Measurements from ENCODE around the gene TIAM1.

Gene TIAM1

DNA sequence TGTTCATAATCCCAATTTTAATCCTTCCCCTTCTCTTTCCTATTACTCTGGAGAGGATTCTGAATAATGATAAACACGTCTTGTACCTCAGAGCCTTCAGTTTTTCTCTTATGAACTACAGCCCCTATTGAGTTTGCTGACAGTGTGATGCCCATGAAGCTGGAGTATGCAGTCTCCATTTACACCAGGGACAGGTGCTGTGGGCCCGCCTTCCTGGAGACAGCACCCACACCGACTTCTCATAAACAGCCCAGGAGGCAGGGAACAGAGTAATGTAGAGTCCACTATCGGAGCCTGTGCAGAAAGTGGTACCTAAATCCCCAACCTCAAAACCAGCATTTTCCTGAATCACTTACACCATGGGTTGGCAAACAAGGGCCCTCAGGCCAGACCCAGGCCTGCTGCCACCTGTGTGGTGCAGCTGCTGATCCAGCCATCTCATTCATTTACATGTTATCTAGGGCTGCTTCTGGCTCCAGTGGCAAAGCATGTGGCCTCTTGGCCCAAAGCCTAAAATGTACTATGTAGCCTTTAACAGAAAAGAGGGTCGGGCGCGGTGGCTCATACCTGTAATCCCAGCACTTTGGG, 210.7 kb downstream of the TIAM1 start:
- no peak overlapping the region for H3K27ac ChIP-seq

DNA sequence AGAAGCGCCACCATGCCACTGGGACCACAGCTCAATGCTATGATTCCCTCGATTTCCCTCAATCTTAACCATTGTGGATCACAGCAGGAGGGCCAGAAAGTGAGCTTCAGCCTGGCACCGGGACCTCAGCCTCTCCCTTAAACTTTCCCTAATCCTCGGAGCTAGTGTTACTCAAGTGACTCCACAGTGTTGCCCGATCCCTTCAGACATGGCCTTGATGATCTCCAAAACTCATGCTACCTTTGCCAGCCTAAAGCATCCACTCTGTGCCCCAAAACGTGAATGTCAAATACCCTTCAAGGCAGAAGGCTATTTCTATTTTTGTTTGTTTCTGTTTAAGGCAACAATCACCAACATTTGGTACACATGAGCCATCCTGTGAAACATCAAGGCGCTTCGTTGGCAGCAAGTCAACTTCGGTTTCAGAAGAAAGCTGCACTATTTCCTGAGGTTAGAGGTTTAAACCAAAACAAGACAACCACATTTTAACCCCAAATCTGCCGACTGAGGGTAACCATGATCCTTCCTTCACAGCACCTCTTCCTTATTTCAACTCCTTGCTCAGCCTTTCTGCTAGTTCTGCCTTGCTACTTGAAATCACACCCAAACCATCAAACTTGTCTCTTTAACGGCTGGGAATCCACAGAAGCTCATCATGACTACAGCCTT, 211.4 kb downstream of the TIAM1 start:
- TF ChIP-seq, protein P1, sequence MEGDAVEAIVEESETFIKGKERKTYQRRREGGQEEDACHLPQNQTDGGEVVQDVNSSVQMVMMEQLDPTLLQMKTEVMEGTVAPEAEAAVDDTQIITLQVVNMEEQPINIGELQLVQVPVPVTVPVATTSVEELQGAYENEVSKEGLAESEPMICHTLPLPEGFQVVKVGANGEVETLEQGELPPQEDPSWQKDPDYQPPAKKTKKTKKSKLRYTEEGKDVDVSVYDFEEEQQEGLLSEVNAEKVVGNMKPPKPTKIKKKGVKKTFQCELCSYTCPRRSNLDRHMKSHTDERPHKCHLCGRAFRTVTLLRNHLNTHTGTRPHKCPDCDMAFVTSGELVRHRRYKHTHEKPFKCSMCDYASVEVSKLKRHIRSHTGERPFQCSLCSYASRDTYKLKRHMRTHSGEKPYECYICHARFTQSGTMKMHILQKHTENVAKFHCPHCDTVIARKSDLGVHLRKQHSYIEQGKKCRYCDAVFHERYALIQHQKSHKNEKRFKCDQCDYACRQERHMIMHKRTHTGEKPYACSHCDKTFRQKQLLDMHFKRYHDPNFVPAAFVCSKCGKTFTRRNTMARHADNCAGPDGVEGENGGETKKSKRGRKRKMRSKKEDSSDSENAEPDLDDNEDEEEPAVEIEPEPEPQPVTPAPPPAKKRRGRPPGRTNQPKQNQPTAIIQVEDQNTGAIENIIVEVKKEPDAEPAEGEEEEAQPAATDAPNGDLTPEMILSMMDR (IDR thresholded peaks at IDR 0.05), result no peak
- H3K27ac ChIP-seq, result no peak overlapping the region

More for the DNA sequence above, 210.7 kb downstream of the TIAM1 start:
- TF ChIP-seq ZFX (IDR thresholded peaks at IDR 0.05; ENCODE audit: borderline replicate concordance), result no peak
- TF ChIP-seq, protein P1 (IDR thresholded peaks at IDR 0.05), result no peak

DNA sequence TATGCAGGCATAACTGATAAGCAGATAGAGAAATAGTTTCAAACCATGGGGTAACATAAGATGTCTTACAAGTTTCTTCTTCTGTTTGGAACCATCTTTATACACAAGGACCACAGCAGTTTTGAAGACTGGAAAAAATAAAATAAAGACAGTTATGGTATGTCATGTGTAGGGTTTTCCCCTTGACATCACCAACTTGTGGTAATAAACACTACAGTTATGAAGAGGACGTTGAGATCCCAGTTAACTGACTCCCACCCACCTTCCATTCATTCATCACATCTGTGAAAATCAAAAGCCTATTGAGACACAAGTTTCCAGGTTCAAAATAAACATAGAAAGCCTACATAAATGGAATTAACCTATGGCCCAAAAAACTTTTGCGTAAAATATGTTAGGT, 213.2 kb downstream of the TIAM1 start:
- no peak overlapping the region for H3K27ac ChIP-seq
- TF ChIP-seq ZFX (IDR thresholded peaks at IDR 0.05; ENCODE audit: borderline replicate concordance), result no peak
- TF ChIP-seq, protein P1 (IDR thresholded peaks at IDR 0.05), result no peak

DNA sequence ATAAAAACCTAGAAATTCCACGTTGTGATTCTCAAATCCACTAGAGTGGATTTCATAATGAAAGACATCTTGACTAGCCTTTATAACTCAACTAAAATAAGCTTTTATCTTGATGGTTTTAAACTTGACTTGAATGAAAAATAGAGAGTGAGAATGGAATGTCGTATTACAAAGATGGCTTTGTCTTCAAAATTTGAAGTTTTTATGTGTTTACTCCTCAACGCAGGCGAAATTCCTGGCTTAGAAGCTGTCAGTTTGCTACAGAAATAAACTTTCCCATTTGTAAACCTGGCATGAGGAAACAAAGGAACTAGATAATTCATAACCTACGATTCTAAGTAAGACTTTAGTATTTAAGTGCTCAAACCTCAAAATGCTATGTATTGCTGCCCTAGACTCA, 215.8 kb downstream of the TIAM1 start:
- TF ChIP-seq, protein P1 (IDR thresholded peaks at IDR 0.05), result no peak
- no peak for TF ChIP-seq ZFX (IDR thresholded peaks at IDR 0.05; ENCODE audit: borderline replicate concordance)
- H3K27ac ChIP-seq, result no peak overlapping the region

DNA sequence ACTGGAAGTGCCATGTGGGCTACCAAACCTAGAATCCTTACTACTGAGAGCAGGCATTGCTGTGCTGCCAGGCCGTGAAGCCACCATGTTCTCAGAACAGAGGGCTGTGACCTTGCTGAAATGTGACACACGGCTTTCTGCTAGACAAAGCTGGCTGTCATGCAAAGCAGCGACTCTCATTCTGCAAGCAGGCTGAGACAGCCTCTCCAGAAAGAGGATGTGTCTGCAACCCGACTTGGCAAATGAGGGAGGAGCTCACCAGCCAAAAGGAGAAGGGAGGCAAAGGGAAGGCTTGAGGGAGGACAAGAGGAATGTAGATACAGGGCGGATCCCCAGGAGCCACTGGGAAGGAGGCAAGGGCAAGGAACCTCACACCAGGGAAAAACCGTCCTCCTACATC, 220.1 kb downstream of the TIAM1 start:
- TF ChIP-seq, protein P1 (IDR thresholded peaks at IDR 0.05), result no peak
- no peak for TF ChIP-seq ZFX (IDR thresholded peaks at IDR 0.05; ENCODE audit: borderline replicate concordance)
- H3K27ac ChIP-seq, result no peak overlapping the region

DNA sequence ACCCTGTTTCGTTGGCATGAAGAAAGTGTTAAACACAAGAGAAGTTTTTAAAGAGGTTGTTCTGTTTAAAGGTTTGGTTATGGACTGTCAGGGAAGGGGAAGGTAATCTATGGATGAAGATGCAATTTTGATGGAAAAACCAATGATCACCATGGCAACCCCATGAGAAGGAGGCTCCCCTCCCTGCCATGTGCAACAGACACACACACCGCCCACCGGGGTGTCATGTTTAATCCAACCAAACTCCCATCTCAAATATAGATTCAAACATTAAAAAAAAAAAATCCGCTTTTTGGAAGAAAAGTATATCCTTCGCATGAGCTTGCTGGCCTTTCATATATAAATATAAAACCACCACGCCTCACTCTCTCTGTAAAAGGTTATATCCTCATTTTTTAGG, 224.9 kb downstream of the TIAM1 start:
- H3K27ac ChIP-seq, result no peak overlapping the region
- TF ChIP-seq, protein P1 (IDR thresholded peaks at IDR 0.05), result no peak
- TF ChIP-seq ZFX (IDR thresholded peaks at IDR 0.05; ENCODE audit: borderline replicate concordance), result no peak

DNA sequence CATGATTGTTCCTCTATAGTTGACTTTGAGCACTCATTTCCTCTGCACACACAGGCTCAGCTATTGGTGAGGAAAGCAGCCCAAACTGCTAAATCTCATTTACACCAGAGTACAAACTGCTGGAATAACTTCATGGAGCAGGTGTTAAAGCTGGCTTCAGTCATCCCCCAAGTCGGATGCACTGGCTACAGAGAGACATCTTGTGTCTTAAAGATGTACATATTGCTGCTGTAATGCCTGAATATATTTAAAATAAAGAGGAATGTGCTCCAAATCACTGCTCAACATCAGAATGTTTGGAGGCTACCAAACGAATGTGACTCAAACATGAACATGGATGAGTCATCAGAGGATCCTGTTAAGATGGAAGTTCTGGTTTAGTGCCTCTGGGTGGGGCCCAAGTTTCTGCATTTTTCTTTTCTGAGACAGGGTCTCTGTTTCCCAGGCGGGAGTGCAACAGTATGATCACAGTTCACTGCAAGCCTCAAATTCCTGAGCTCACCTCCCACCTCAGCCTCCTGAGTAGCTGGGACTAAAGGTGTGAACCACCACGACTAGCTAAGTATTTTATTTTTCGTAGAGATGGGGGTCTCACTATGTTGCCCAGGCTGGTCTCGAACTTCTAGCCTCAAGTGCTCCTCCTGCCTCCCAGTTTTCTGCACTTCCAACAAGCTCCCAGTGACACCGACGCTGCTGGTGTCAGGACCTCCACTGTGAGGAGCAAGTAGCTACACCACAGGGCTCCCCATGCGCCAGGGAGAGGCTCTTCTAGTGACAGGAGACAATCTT, 226.7 kb downstream of the TIAM1 start:
- H3K27ac ChIP-seq, result no peak overlapping the region
- TF ChIP-seq, protein P1 (IDR thresholded peaks at IDR 0.05), result no peak
- no peak for TF ChIP-seq ZFX (IDR thresholded peaks at IDR 0.05; ENCODE audit: borderline replicate concordance)
